ENCODE results near the gene TMSB4X. TPM values are rescaled to one million over a fixed set of nuclear protein-coding genes. Genes with fewer than 3 reads are reported as not detected.

Gene TMSB4X
- polyA plus RNA-seq, 1 of the 3 experiments (the other 2 are of a cell fraction): 4,830 TPM

- H3K9me2 ChIP-seq: no peaks in the 10 kb centered on the region
- no peaks in the 10 kb centered on the region for H3K27me3 ChIP-seq (ENCODE audit: insufficient read depth)
- no peak overlapping the region for H3K4me2 ChIP-seq
- peak overlapping the region in 1 of 2 experiments; percentile 23; a peak in 1 of 4 replicates for H3K27ac ChIP-seq (ENCODE audit: low read depth in 2 of 2, low read length in 1 of 2)
- no peak for DNase-seq
- no peaks in the 10 kb centered on the region for H3K79me2 ChIP-seq (ENCODE audit: insufficient read depth)
- ChIA-PET CTCF (no interaction called here), POLR2A (no interaction called here)
- 58% methylated on average over 8 of the region's 8 CpGs for WGBS (ENCODE audit: low lambda C conversion rate)
- H3K36me3 ChIP-seq (replicated peaks in 1 of 2; ENCODE audit: control insufficient read depth in 1 of 2, insufficient read depth in 2 of 2, low read length in 1 of 2): no peaks in the 10 kb centered on the region
- H3K4me3 ChIP-seq (ENCODE audit: low read depth in 2 of 2, low read length in 1 of 2): no peak overlapping the region
- no peak overlapping the region for H2AFZ ChIP-seq (ENCODE audit: low read depth)
- TF ChIP-seq RCOR1 (IDR thresholded peaks at IDR 0.05; ENCODE audit: low read length) (no peak), MXI1 (IDR thresholded peaks at IDR 0.05; ENCODE audit: low read depth, low read length) (no peak), RFX5 (IDR thresholded peaks at IDR 0.05; ENCODE audit: low read length) (no peak), YY1 (IDR thresholded peaks at IDR 0.05; ENCODE audit: low read depth) (no peak), TCF12 (IDR thresholded peaks at IDR 0.05) (no peak), ELF1 (IDR thresholded peaks at IDR 0.05) (no peak), CHD2 (IDR thresholded peaks at IDR 0.05; ENCODE audit: low read length, partially characterized antibody) (no peak), ZBTB33 (IDR thresholded peaks at IDR 0.05; ENCODE audit: borderline replicate concordance, low read depth) (no peak), MEF2A (IDR thresholded peaks at IDR 0.05; ENCODE audit: borderline replicate concordance, low read depth) (no peak), GABPA (IDR thresholded peaks at IDR 0.05; ENCODE audit: low read depth) (no peak), MAX (IDR thresholded peaks at IDR 0.05; ENCODE audit: low read depth) (no peak), RAD21 (IDR thresholded peaks at IDR 0.05; ENCODE audit: low read length) (no peak), EP300 (IDR thresholded peaks at IDR 0.05; ENCODE audit: borderline replicate concordance in 1 of 2, low read depth in 1 of 2, low read length in 1 of 2) (no peak), REST (IDR thresholded peaks at IDR 0.05; ENCODE audit: low read depth, low read length) (no peak), FOXM1 (IDR thresholded peaks at IDR 0.05; ENCODE audit: low read depth) (no peak)
- TF ChIP-seq, protein P1, sequence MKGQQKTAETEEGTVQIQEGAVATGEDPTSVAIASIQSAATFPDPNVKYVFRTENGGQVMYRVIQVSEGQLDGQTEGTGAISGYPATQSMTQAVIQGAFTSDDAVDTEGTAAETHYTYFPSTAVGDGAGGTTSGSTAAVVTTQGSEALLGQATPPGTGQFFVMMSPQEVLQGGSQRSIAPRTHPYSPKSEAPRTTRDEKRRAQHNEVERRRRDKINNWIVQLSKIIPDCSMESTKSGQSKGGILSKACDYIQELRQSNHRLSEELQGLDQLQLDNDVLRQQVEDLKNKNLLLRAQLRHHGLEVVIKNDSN (IDR thresholded peaks at IDR 0.05; ENCODE audit: borderline replicate concordance, low read depth): no peak
- TF ChIP-seq, protein P2, sequence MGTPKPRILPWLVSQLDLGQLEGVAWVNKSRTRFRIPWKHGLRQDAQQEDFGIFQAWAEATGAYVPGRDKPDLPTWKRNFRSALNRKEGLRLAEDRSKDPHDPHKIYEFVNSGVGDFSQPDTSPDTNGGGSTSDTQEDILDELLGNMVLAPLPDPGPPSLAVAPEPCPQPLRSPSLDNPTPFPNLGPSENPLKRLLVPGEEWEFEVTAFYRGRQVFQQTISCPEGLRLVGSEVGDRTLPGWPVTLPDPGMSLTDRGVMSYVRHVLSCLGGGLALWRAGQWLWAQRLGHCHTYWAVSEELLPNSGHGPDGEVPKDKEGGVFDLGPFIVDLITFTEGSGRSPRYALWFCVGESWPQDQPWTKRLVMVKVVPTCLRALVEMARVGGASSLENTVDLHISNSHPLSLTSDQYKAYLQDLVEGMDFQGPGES (IDR thresholded peaks at IDR 0.05; ENCODE audit: low read depth, low read length): no peak
- H3K9me3 ChIP-seq: no peaks in the 10 kb centered on the region
- H3F3A ChIP-seq (replicated peaks; ENCODE audit: insufficient read depth): peaks cover 14% of the 10 kb centered on the region
- no peak overlapping the region for H3K9ac ChIP-seq
- peaks cover 0 to 8% of the 10 kb centered on the region in 2 experiments; a peak in 2 of 4 replicates for H3K4me1 ChIP-seq (ENCODE audit: control insufficient read depth in 1 of 2, insufficient read depth in 2 of 2, low read depth in 1 of 2, low read length in 1 of 2)
- no peaks in the 10 kb centered on the region for H4K20me1 ChIP-seq (ENCODE audit: insufficient read depth)
These were observed 13.1 kb downstream of the TMSB4X start for GRCh38 chrX:12987900-12988594.
